Transverse colon (tissue), 4 donors: ENCODE measurements around the gene XCL1.

ENCODE experiments used
- EP300 ChIP-seq: sonication (generic); formaldehyde crosslinking; IDR thresholded peaks from one replicate; pipeline ENCODE4 v1.6.1; 2017; ENCODE audit warnings: antibody characterized with exemption, low read depth
- POLR2A ChIP-seq: fragments of 450-650 bp; IDR thresholded peaks from one replicate; pipeline ENCODE4 v1.6.1; 2016; ENCODE audit warnings: antibody characterized with exemption, mild to moderate bottlenecking, moderate library complexity
- POLR2AphosphoS5 ChIP-seq, 3 donors: sonication (generic); formaldehyde crosslinking; IDR thresholded peaks; one replicate each; pipeline ENCODE4 v1.6.1; 2016; ENCODE audit warnings: antibody characterized with exemption in 3 of 3
- TF ChIP-seq, protein P1 (sequence below), 5 experiments: fragments of 200-600 bp in 3 of 5; fragments of 450-650 bp in 2 of 5; sonication (generic) in 3 of 5; IDR thresholded peaks; 1 replicate in 2 of 5; 2 replicates in 3 of 5; pipeline ENCODE4 v1.5.1; 2016 to 2017; ENCODE audit warnings: antibody characterized with exemption in 5 of 5, inconsistent platforms in 3 of 5, mild to moderate bottlenecking in 2 of 5, moderate library complexity in 1 of 5

DNA sequence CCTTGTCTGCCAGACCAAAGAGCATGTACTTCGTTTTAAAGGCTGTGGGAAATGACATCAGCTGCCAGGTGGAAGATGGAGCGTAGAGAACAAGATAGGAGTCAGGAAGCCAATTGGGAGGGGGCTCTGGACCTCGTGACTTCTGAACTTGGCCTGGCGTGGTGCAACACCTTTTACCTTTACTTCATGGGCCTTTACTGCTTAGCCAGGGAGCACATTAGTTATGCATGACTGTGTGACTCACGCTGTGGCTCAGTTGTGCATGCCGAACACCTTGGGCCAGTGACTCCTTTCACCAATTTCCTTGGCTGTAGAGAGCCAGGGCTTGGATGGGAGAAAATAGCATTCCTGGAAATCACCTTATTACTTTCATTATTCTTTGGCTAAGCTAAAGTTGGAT lies 7.2 kb downstream of the XCL1 start:
- TF ChIP-seq, protein P1, sequence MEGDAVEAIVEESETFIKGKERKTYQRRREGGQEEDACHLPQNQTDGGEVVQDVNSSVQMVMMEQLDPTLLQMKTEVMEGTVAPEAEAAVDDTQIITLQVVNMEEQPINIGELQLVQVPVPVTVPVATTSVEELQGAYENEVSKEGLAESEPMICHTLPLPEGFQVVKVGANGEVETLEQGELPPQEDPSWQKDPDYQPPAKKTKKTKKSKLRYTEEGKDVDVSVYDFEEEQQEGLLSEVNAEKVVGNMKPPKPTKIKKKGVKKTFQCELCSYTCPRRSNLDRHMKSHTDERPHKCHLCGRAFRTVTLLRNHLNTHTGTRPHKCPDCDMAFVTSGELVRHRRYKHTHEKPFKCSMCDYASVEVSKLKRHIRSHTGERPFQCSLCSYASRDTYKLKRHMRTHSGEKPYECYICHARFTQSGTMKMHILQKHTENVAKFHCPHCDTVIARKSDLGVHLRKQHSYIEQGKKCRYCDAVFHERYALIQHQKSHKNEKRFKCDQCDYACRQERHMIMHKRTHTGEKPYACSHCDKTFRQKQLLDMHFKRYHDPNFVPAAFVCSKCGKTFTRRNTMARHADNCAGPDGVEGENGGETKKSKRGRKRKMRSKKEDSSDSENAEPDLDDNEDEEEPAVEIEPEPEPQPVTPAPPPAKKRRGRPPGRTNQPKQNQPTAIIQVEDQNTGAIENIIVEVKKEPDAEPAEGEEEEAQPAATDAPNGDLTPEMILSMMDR (IDR thresholded peaks at IDR 0.05): no peak
- TF ChIP-seq POLR2AphosphoS5 (IDR thresholded peaks at IDR 0.05) (no peak), POLR2A (no peak), EP300 (no peak)
